HG02759 (cell line): ENCODE measurements around the gene CSNK1G2.
A peak's percentile ranks its signal among the peaks of the same experiment; 100 is the strongest.

Source experiments
- ATAC-seq: cut with Tn5 transposase; IDR thresholded peaks from one replicate; pipeline ENCODE4 v1.9.1; 2021; ENCODE audit warnings: mild to moderate bottlenecking, moderate library complexity; ENCODE audit not compliant: unreplicated experiment

Gene CSNK1G2

GRCh38 chr19:1941146-1942077, at the start of gene CSNK1G2:
Gene CSNK1G2, plus strand, starts transcription at chr19:1941172. Its CDS starts 28,601 bp downstream, at chr19:1969773.
- no peak for ATAC-seq

- ATAC-seq: no peak
Measured at GRCh38 chr19:1893791-1894190, 47.2 kb upstream of the CSNK1G2 start.

- no peak for ATAC-seq
Measured at GRCh38 chr19:1896508-1896907, 44.5 kb upstream of the CSNK1G2 start.

- no peak for ATAC-seq
Measured at GRCh38 chr19:1901940-1902404, 39.0 kb upstream of the CSNK1G2 start.

- no peak for ATAC-seq
Measured at GRCh38 chr19:1902923-1903322, 38.0 kb upstream of the CSNK1G2 start.

- ATAC-seq: no peak
Measured at GRCh38 chr19:1904860-1905109, 36.2 kb upstream of the CSNK1G2 start.

GRCh38 chr19:1905110-1905862, 35.7 kb upstream of the CSNK1G2 start, which contains the start of the genes ADAT3 and SCAMP4:
Gene ADAT3, plus strand, starts transcription at chr19:1905399. Its CDS starts 6,649 bp downstream, at chr19:1912048.
Gene SCAMP4, plus strand, starts transcription at chr19:1905399. Its CDS starts 9,621 bp downstream, at chr19:1915020.
- ATAC-seq: peak; percentile 91

GRCh38 chr19:1905863-1906375, 35.1 kb upstream of the CSNK1G2 start:
- ATAC-seq: no peak

- ATAC-seq: no peak
Measured at GRCh38 chr19:1906985-1907562, 33.9 kb upstream of the CSNK1G2 start.

GRCh38 chr19:1907563-1908363, 33.2 kb upstream of the CSNK1G2 start:
- ATAC-seq: no peak

- ATAC-seq: no peak
Measured at GRCh38 chr19:1908364-1908678, 32.7 kb upstream of the CSNK1G2 start.

- no peak for ATAC-seq
Measured at GRCh38 chr19:1909761-1910080, 31.3 kb upstream of the CSNK1G2 start.

GRCh38 chr19:1910177-1910576, 30.8 kb upstream of the CSNK1G2 start:
- no peak for ATAC-seq

- no peak for ATAC-seq
Measured at GRCh38 chr19:1911098-1911497, 29.9 kb upstream of the CSNK1G2 start.

- no peak for ATAC-seq
Measured at GRCh38 chr19:1911995-1912394, 29.0 kb upstream of the CSNK1G2 start.

- no peak for ATAC-seq
Measured at GRCh38 chr19:1912760-1913505, 28.0 kb upstream of the CSNK1G2 start.

- ATAC-seq: no peak
Measured at GRCh38 chr19:1913781-1914577, 27.0 kb upstream of the CSNK1G2 start.

GRCh38 chr19:1914826-1915341, 26.1 kb upstream of the CSNK1G2 start:
- ATAC-seq: no peak

- ATAC-seq: no peak
Measured at GRCh38 chr19:1917146-1917545, 23.8 kb upstream of the CSNK1G2 start.
